ENCODE measurements around the gene PYGM.

DNA sequence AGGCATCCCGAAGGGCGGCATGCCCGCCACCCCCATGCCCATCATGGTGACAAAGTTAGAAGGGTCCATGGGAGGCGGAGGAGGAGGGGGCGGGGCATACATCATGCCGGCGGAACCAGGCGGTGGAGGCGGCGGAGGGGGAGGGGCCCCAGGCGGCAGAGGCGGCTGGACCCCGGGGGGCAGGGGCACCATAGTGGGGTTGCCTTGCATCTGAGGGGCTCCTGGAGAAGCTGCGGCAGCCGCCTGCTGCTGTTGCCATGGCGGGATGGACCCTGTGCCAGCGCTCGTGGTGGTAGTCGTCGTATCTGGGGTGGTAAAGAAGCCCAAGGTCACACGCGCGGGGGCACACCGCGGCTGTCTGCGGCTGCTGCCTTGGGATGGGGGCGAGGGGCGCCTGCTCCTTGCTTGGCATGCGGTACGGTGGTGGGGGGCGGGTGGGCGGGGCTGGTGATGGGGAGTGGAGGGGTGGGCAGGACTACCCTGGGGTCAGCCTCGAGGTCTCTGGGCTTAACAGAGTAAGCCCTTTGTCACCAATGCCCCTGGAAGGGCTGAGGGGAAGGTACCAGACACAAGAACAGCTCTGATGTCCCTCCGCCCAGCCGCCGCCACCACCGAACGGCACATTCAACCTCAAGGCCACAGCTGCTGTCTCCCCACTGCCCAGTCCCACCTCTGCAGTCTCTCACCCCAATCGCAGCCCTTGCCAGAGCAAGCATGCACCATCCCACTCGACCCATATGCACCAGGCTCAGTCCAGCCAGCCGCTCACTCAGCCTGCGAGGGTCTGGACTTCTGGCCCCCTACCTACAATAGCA lies 6.3 kb upstream of the PYGM start:
- no peak for TF ChIP-seq TAF1 (IDR thresholded peaks at IDR 0.05; ENCODE audit: borderline replicate concordance, insufficient read depth, low read length)
- TF ChIP-seq POLR2AphosphoS5 (IDR thresholded peaks at IDR 0.05; ENCODE audit: low read depth, low read length): no peak
- TF ChIP-seq, protein P1, sequence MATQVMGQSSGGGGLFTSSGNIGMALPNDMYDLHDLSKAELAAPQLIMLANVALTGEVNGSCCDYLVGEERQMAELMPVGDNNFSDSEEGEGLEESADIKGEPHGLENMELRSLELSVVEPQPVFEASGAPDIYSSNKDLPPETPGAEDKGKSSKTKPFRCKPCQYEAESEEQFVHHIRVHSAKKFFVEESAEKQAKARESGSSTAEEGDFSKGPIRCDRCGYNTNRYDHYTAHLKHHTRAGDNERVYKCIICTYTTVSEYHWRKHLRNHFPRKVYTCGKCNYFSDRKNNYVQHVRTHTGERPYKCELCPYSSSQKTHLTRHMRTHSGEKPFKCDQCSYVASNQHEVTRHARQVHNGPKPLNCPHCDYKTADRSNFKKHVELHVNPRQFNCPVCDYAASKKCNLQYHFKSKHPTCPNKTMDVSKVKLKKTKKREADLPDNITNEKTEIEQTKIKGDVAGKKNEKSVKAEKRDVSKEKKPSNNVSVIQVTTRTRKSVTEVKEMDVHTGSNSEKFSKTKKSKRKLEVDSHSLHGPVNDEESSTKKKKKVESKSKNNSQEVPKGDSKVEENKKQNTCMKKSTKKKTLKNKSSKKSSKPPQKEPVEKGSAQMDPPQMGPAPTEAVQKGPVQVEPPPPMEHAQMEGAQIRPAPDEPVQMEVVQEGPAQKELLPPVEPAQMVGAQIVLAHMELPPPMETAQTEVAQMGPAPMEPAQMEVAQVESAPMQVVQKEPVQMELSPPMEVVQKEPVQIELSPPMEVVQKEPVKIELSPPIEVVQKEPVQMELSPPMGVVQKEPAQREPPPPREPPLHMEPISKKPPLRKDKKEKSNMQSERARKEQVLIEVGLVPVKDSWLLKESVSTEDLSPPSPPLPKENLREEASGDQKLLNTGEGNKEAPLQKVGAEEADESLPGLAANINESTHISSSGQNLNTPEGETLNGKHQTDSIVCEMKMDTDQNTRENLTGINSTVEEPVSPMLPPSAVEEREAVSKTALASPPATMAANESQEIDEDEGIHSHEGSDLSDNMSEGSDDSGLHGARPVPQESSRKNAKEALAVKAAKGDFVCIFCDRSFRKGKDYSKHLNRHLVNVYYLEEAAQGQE (IDR thresholded peaks at IDR 0.05; ENCODE audit: insufficient read depth in 1 of 2, low read depth in 2 of 2, low read length in 2 of 2): no peak
- TF ChIP-seq FOXP2 (optimal IDR thresholded peaks at IDR 0.05; ENCODE audit: borderline replicate concordance, extremely low read depth, extremely low read length, insufficient read depth): no peak
- no peak for TF ChIP-seq SIN3A (IDR thresholded peaks at IDR 0.05; ENCODE audit: borderline replicate concordance, insufficient read depth, low read length)

All from PFSK-1 (cell line).